ENCODE measurements around the gene HSF2BP. TPM values are rescaled to one million over a fixed set of nuclear protein-coding genes. Genes with fewer than 3 reads are reported as not detected.

HSF2BP gene
- polyA plus RNA-seq, 1 of the 3 experiments (the other 2 are of a cell fraction): 1.1 TPM

- TF ChIP-seq EP300 (IDR thresholded peaks at IDR 0.05; ENCODE audit: borderline replicate concordance in 1 of 2, low read depth in 1 of 2, low read length in 1 of 2) (peak; percentile 30 to 93; a peak in 3 of 4 replicates), PBX3 (IDR thresholded peaks at IDR 0.05) (peak; percentile 97), NFIC (IDR thresholded peaks at IDR 0.05; ENCODE audit: borderline replicate concordance) (peak; percentile 92), TEAD4 (IDR thresholded peaks at IDR 0.05; ENCODE audit: borderline replicate concordance, insufficient read depth) (peak; percentile 99), ELF1 (IDR thresholded peaks at IDR 0.05) (peak; percentile 28; the same call in 1 of the 2 replicates), NRF1 (IDR thresholded peaks at IDR 0.05; ENCODE audit: low read depth, low read length) (no peak), CHD2 (IDR thresholded peaks at IDR 0.05; ENCODE audit: low read length, partially characterized antibody) (no peak), JUND (IDR thresholded peaks at IDR 0.05) (peak; percentile 81), RXRA (IDR thresholded peaks at IDR 0.05; ENCODE audit: borderline replicate concordance, low read depth) (peak; percentile 68; the same call in 1 of the 2 replicates)
These were observed 73.3 kb downstream of the HSF2BP start (continued) for GRCh38 chr21:43585924-43586413.

GRCh38 chr21:43585514-43585913, 73.8 kb downstream of the HSF2BP start:
- no peak for DNase-seq
- H3K9ac ChIP-seq: peak overlapping the region; percentile 66
- H3K4me3 ChIP-seq (ENCODE audit: low read depth in 2 of 2, low read length in 1 of 2): no peak overlapping the region
- H3K4me2 ChIP-seq: peak overlapping the region; percentile 26; the same call in 1 of the 2 replicates
- H3K79me2 ChIP-seq (ENCODE audit: insufficient read depth): no peaks in the 10 kb centered on the region
- 86% methylated on average over 4 of the region's 4 CpGs for WGBS (ENCODE audit: low lambda C conversion rate)
- POLR2A ChIA-PET: interaction anchor here (0.5 kb wide), 1 partner anchor 179 kb away, joined by 4 read pairs; no protein-coding TSS in a partner anchor
- CTCF ChIA-PET: interaction anchor here (0.9 to 1.2 kb wide), 2 partner anchors 17 to 18 kb away, joined by 3 read pairs; no protein-coding TSS in a partner anchor
- H4K20me1 ChIP-seq (ENCODE audit: insufficient read depth): no peaks in the 10 kb centered on the region
- peaks cover 17% of the 10 kb centered on the region for H3F3A ChIP-seq (replicated peaks; ENCODE audit: insufficient read depth)
- no peaks in the 10 kb centered on the region for H3K36me3 ChIP-seq (replicated peaks in 1 of 2; ENCODE audit: control insufficient read depth in 1 of 2, insufficient read depth in 2 of 2, low read length in 1 of 2)
- no peaks in the 10 kb centered on the region for H3K27me3 ChIP-seq (ENCODE audit: insufficient read depth)
- H3K4me1 ChIP-seq (ENCODE audit: control insufficient read depth in 1 of 2, insufficient read depth in 2 of 2, low read depth in 1 of 2, low read length in 1 of 2): peaks cover 0 to 34% of the 10 kb centered on the region in 2 experiments; a peak in 2 of 4 replicates
- TF ChIP-seq TEAD4 (IDR thresholded peaks at IDR 0.05; ENCODE audit: borderline replicate concordance, insufficient read depth) (no peak), IRF3 (IDR thresholded peaks at IDR 0.05; ENCODE audit: low read depth, low read length) (no peak), USF1 (IDR thresholded peaks at IDR 0.05; ENCODE audit: borderline replicate concordance, low read depth) (no peak), FOXM1 (IDR thresholded peaks at IDR 0.05; ENCODE audit: low read depth) (no peak), RXRA (IDR thresholded peaks at IDR 0.05; ENCODE audit: borderline replicate concordance, low read depth) (no peak), GABPA (IDR thresholded peaks at IDR 0.05; ENCODE audit: low read depth) (no peak), NRF1 (IDR thresholded peaks at IDR 0.05; ENCODE audit: low read depth, low read length) (no peak), EZH2phosphoT487 (IDR thresholded peaks at IDR 0.05; ENCODE audit: borderline replicate concordance, low read depth) (no peak), SIN3A (IDR thresholded peaks at IDR 0.05; ENCODE audit: borderline replicate concordance, low read depth, low read length) (no peak), CTCF (IDR thresholded peaks at IDR 0.05) (no peak), FOXJ3 (CRISPR knock-in tag; IDR thresholded peaks at IDR 0.05) (no peak), ELF1 (IDR thresholded peaks at IDR 0.05) (no peak), JUND (IDR thresholded peaks at IDR 0.05) (no peak), MEF2A (IDR thresholded peaks at IDR 0.05; ENCODE audit: borderline replicate concordance, low read depth) (no peak)
- no peaks in the 10 kb centered on the region for H3K9me3 ChIP-seq
- H3K27ac ChIP-seq (ENCODE audit: low read depth in 2 of 2, low read length in 1 of 2): peak overlapping the region; percentile 80 to 97; a peak in 3 of 4 replicates
- peak overlapping the region; percentile 54 for H2AFZ ChIP-seq (ENCODE audit: low read depth)
- no peaks in the 10 kb centered on the region for H3K9me2 ChIP-seq
